Fibroblast of the conjunctiva (primary cell): ENCODE measurements around the gene PSD.
"Not testable (repeated sequence)": the region's sequence is repeated elsewhere in the genome, so short reads cannot be mapped to it uniquely, and the experiment has no call there.

Experiments
- DNase-seq: peaks from one replicate; pipeline ENCODE4 v3.0.0-alpha.2; 2010; ENCODE audit warnings: low read depth

Gene PSD

GRCh38 chr10:102418622-102419268 is at the start of gene PSD:
TSS of gene PSD (minus strand) at chr10:102418785. CDS start at chr10:102417038, 1,747 bp downstream.
- DNase-seq: no peak

DNA sequence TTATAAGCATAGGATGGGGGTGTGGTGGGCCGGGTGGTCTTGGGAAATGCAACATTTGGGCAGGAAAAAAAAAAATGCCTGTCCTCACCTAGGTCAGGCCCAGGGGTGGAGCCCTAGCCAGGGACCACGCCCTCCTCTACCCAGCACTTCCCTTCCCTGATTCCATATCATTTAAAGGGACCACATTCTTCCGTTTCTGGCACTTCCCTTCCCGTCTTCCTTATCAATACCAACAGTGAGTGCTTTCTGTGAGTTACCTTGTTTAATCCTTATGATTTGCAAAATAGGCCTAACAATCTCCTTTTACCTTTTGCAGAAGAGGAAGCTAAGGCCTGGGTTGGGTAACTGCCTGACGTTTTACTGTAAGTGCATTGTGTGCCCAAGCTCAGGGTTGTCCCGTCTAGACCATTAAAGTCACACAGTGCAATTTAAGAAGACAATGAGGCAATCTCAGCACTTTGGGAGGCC is 49.4 kb upstream of the PSD start:
- DNase-seq: no peak

DNA sequence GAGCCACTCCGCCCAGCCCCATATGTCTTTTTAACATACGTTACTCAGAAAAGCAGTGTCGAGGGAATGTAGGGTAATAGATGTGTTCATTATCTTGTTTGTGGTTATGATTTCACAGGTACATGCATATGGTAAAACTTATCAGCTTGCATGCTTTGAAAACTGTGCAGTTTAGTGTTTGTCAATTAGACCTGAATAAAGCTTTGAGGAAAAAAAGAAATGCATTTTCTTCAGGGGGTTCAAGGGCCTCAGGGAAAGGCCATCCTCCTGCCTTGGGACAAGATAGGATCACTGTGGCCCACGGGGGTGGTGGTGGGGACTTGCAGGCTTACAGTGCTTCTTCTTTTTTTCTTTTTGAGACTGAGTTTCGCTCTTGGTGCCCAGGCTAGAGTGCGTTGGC is 48.7 kb upstream of the PSD start:
- DNase-seq: no peak

- no peak for DNase-seq
Observed at GRCh38 chr10:102465466-102465865, 46.9 kb upstream of the PSD start.

GRCh38 chr10:102463983-102464382 is 45.4 kb upstream of the PSD start:
- DNase-seq: no peak

DNA sequence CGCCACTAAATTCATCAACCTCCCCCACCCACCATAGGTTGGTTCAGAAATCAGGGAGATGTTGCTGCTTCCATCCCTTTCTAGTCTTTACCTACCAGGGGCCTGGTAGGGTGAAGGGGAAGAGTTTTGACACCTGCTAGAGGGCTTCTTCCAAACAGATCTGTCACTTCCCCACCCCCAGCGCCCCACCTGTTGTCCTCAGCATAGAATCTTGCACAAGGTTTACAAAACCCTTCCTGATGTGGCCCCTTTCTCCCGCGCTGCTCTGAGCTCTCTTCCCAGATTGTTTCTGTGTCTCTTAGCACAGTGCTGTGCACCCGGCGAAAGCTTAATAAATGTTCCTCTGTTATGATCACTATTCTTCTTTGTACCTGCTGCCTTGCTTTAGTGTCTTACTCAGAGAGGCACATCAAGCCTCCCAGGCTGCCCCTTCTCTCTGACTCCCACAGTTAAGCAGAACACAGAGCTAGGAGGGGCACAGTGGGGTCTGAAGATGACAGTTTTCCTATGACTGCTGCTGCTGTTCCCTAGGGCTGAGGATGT is 44.0 kb upstream of the PSD start:
- DNase-seq: no peak

DNA sequence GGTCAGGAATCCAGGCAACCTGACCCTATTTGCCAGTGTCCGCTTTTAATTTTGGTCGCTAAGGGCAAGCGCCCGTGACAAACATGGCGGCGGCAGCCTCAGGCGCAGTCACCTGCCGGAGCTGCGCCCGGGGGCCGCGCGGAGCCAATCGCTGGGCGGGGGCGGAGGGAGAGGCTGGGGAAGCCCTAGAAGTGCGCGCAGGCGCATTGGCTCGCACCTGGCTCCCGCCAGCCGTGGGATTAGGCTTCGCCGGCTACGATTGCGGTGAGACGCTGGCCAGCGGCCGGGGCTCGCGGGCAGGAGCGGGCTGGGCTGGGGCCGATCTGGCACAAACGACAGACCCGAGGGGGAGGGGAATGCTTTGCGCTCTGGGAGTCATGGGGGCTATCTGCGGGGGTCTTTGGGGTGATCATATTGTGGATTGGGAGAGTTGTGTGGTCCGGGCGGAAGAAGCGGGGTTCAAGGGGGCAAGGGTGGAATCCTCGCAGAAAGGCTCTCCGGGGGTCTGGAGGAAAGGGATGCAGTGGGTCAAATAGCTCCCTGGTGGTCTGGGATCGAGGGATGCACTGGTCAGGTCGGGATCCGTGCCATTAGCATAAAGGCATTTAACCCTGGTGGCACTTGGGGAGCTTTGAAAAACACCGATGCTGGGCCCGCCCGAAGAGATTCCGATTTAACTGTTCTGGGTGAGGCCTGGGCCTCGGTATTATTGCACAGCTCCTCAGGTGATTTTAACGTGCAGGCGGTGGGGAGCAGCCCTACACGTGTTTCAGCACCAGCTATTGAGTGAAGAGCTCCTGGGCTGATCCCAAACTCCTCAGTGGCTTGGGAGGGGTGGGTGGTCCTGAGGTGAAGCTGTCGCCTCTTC is 42.8 kb upstream of the PSD start:
- peak; percentile 54 for DNase-seq

GRCh38 chr10:102460836-102461186 is 42.2 kb upstream of the PSD start:
- no peak for DNase-seq

DNA sequence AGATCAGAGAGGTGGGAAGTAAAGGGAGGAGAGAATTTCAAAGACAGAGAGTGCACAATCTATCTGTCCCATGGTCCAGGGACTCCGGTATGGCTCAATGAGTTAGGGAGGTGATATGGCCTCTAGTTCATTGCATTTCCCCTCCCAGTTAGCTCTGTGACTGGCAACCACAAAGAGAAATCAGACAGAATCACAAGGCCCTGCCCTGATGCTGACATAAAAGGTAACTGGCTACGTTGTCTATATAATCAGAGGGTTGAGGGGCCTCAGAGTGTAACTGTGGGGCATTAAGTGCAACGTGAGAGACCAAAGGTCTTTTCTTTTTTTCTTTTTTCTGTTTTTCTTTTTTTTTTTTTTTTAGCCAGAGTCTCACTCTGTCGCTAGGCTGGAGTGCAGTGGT is 40.1 kb upstream of the PSD start:
- DNase-seq: no peak

DNA sequence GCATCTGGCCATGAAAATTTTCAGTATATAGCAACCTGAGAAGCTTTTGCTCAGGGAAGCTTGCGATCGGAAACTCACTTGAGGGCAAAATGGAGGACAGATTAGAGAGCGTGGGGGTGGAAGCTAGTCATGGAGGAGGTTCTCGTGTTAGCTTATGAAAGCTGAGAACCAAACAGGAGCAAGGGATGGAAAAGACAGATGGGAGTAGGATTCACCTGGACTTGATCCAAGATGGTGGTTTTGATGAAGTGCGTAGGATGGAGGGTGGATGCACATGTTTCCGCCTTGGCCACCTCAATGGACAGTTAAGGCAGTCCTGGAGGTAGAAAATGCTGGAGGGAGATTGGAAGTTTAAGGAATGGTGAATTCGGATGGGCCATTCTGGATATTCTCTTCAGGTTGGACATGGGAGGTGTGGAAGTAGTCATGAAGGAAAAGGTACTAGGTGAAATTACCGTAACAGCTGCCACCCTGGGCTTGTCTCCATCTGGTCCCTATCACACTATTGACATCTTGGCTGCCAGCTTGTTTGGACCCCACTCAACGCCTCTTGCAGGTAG is 39.1 kb upstream of the PSD start:
- DNase-seq: no peak

DNA sequence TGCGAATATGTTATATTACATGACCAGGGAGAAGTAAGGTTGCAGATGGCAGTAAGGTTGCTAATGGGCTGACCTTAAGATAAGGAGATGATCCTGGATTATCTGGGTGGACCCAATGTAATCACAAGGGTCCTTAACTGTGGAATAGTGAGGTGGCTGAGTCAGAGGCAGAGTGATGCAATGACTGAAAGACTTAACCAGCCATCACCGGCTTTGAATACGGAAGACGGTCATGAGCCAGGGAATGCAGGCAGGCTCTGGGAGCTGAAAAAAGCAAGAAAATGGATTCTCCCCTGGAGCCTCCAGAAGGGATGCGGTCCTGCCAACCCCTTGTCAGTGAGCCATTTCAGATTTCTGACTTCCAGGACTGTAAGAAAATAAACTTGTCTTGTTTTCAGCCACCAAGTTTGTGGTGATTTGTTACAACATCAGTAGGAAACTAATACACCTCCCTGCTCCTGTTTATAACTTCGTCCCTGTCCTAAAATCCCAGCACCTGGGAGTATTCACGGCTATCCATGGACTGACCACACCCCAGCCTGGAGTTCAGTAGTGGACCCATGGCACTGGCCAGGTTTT is 37.4 kb upstream of the PSD start:
- peak; percentile 85 for DNase-seq

DNA sequence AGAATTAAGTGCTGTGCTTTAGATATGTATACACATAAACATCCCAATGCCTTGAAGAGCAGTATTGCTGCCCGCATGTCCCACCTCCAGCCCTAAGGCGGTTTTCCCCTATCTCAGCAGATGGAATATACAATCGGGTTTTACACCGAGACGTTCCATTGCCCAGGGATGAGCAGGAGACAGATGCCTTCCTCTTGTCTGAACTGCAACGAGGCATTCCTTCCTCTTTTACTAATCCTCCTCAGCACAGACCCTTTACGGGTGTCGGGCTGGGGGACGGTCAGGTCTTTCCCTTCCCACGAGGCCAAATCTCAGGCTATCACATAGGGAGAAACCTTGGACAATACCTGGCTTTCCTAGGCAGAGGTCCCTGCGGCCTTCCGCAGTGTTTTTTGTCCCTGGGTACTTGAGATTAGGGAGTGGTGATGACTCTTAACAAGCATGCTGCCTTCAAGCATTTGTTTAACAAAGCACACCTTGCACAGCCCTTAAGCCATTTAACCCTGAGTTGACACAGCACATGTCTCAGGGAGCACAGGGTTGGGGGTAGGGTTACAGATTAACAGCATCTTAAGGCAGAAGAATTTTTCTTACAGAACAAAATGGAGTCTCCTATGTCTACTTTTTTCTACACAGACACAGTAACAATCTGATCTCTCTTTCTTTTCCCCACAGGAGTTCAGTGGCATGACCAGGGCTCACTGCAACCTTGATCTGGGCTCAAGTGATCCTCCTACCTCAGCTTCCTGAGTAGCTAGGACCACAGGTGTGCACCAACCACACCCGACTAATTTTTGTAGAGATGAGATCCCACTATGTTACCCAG is 36.3 kb upstream of the PSD start:
- not testable (repeated sequence) for DNase-seq

DNA sequence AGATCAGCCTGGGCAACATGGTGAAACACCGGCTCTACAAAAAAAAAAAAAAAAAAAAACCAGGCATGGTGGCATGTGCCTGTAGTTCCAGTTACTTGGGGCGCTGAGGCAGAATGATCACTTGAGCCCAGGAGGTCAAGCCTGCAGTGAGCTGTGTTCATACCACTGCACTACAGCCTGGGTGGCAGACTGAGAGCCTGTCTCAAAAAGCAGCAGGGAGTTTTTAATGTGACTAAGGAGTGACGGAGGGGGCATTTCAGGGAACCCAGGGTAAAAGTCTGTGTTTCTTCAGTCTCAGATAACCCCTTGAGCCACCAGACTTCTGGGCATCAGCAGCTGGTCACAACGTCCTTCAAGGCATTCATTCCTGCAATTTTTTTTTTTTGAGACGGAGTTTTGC is 34.9 kb upstream of the PSD start:
- no peak for DNase-seq

GRCh38 chr10:102452672-102453340 is 34.2 kb upstream of the PSD start:
- no peak for DNase-seq

DNA sequence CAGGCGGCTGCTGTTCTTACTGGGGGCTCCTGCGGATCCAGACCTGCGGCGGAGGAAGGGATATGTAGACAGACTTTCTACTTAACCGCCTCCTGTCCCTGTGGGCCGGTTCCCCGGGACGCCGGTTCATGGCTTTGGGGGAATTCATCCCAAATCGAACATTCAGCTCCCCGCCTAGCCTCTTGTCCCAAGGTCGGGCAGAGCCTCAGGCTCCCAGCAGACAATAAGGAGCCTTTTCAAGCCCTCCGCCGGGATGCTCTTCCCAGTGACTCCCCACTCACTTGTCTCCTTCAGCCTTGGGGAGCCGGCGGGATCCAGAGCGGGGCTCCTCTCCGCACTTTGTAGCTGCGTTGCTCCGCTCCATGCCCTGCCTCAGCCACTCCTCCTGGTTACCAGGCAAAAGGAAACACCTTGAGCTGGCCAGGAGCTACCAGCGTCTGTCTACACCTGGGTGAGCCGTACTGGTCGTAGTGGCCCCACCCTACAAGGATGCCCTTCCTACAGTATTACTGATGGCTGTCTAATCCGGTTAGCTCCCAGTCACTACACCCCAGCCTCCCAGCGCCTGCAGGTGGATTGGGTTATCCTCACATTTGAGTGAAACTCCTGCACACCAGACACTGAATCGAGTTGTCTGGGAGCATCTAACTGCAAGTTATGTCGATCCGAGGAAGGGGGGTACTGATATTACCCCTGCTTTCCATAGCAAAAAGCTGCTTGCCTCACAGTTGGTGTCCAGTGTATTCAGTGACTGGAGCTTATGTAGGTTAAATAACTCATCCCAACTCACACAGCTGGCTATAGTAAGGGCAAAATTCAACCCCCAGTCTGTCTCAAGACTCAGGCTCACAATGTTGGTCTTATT is 32.8 kb upstream of the PSD start, which contains the start of gene C10orf95:
C10orf95 (minus strand) TSS at position 439 of the 865 bp plus-strand sequence. CDS start 450 bp downstream, outside the sequence.
- DNase-seq: no peak

GRCh38 chr10:102450374-102451104 is 32.0 kb upstream of the PSD start:
- no peak for DNase-seq

GRCh38 chr10:102450124-102450373 is 31.5 kb upstream of the PSD start:
- no peak for DNase-seq

GRCh38 chr10:102449321-102450123 is 30.9 kb upstream of the PSD start:
- no peak for DNase-seq

- DNase-seq: no peak
Observed at GRCh38 chr10:102444851-102445250, 26.3 kb upstream of the PSD start.
